ENCODE measurements around the gene ADTRP.
"Not testable (repeated sequence)": the region's sequence is repeated elsewhere in the genome, so short reads cannot be mapped to it uniquely, and the experiment has no call there.

ADTRP gene

GRCh38 chr6:11702089-11702488, 76.5 kb downstream of the ADTRP start:
- in situ Hi-C loops (cut with MboI; ENCODE audit: low sequenced_read_pairs), result no loop called here

GRCh38 chr6:11701573-11701972, 77.0 kb downstream of the ADTRP start:
- in situ Hi-C loops (cut with MboI; ENCODE audit: low sequenced_read_pairs), result no loop called here

GRCh38 chr6:11700118-11700718, 78.4 kb downstream of the ADTRP start:
- in situ Hi-C loops (cut with MboI; ENCODE audit: low sequenced_read_pairs), result no loop called here

GRCh38 chr6:11699576-11699975, 79.0 kb downstream of the ADTRP start:
- in situ Hi-C loops (cut with MboI; ENCODE audit: low sequenced_read_pairs), result no loop called here

DNA sequence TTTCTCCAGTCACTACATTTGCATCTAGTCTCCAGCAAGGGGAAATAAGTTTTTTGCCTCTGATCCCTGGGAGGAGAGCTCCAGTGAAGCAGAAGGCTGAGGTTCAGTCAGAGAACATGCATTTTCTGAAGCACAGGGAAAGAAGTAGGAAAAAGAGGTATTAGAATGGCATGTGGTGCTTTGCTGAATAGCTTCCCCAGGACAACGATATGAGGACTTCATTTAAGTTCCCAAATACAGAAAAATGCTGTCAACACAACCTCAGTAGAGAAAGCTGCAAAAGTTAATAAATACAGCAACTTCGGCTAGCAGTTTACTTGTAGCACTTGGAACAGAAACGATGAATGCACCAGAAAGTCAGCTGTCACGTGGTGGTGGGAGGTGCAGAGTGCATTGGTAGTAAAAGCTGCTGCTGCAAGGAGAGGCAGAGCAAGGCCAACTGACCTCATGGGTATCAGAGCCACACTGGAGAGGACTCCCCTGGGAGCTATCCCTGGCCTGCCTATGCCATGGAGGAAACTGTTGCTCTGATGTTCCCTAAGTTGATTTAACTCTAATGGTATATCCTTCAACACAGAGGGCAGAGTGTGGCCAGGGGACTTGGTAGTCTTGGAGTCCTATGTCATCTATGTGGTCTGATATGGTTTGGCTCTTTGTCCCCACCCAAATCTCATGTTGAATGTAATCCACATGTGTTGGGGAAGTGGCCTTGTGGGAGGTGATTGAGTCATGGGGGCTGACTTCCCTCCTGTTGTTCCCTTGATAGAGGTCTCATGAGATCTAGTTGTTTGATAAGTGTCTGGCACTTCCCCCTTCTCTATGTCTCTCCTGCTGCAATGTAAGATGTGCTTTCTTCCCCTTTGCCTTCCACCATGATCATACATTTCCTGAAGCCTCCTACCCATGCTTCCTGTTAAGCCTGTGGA, 85.9 kb downstream of the ADTRP start:
- in situ Hi-C loops (cut with MboI; ENCODE audit: low sequenced_read_pairs), result no loop called here

DNA sequence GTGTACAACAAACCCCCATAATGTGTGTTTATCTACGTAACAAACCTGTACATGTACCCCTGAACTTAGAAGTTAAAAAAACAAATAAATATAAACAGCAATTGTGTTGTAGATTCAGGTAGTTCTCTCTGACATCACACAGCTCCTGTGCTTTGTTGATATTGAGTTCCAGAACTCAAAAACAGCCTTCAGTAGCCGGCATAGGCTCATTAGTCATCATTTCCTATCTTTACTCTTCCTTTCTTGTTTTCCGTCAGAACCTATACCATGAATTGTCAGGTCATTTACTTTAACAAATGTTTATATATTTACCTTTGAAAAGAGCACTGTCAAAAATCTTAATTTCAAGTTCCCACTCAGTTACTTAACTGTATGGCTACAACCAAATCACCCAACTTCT, 88.8 kb downstream of the ADTRP start:
- in situ Hi-C loops (cut with MboI; ENCODE audit: low sequenced_read_pairs), result no loop called here

- in situ Hi-C loops (cut with MboI; ENCODE audit: low sequenced_read_pairs), result not testable (repeated sequence)
Observed at GRCh38 chr6:11689400-11689799, 89.2 kb downstream of the ADTRP start.

DNA sequence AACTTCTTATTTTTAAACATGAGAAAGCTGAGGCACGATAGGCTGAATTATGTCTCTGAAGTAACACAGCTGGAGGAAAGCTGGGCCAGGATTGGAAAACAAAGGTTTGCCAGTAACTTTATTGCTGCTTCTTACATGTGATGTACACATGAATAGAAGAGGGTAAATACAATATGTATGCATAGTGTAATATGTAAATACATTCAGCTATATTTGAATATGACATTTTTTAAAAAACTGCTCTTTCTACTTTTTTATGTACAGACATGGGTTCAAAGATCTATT, 90.2 kb downstream of the ADTRP start:
- in situ Hi-C loops (cut with MboI; ENCODE audit: low sequenced_read_pairs), result no loop called here

DNA sequence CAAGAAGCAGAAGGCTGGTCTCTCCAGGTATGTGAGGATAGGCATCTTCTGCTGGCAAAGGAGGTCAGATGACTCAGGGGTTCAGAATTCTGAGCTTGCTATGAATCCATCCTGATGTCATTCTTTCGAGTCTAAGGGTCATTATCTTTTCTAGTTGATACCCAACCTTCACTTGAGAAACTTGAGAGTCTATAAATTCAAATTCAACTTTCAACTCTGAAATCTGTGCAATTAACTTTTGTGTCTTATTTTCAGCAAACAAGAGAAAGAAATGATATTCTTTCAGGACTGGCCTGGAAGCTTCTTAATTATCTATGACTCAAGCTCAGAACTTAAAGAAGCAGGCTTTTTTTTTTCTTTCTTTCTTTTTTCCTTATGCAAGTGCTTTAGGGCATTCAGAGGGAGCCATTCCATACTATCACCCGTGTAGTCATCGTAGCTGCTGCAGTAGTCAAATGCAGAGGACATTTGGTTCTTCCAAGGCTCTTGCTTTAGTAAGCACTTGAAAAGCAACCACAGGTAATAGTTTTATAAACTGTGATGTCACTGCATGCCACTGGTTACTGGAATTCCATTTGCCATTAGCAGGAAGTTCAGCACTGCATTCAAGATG, 93.0 kb downstream of the ADTRP start:
- in situ Hi-C loops (cut with MboI; ENCODE audit: low sequenced_read_pairs), result no loop called here

DNA sequence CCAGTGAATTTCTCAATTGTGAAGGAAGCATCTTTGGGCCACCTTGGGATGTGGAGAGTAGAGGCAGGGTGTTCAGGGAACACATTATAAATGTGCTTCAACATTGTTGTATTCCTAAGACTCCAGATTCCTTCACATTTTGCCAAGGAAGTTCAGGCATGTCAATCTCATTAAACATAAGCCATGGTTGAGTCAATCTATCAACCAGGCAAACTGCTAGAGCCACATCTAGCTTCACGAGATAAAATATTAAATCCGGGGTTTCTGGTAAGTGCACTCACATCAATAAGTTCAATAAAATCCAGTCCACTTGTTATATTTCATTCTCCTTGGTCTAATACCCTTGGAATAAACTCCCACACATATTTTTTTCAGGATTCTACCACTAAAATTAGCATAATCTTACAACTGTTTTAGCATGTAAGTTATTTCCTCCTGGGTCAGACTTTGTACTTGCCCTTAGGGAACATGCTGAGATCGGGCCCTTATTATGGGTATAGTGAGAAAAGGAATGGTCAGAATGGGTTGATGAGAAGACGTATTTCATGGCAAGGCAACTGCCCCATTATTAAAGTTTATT, 93.6 kb downstream of the ADTRP start:
- in situ Hi-C loops (cut with MboI; ENCODE audit: low sequenced_read_pairs), result no loop called here

- in situ Hi-C loops (cut with MboI; ENCODE audit: low sequenced_read_pairs), result no loop called here
Observed at GRCh38 chr6:11683871-11684270, 94.7 kb downstream of the ADTRP start.

- in situ Hi-C loops (cut with MboI; ENCODE audit: low sequenced_read_pairs), result no loop called here
Observed at GRCh38 chr6:11682561-11682975, 96.0 kb downstream of the ADTRP start.

DNA sequence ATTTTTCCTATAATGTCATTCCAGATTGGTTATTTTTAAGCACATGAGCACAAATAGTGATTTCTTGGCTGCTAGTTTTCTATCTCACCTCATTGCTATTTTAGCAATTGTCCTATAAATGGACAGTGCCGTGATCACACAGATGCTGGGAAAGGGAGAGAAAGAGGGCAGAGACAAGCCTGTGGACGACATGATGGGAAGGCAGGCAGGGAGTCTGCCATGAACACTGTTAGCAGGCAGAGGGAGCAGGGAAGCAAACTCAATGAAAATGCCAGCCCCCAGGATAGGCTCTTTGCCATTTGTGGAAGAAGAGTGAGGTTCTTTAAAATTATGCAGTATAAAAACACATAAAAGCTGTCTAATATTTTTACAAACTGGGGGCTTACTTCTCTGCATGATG, 96.8 kb downstream of the ADTRP start:
- in situ Hi-C loops (cut with MboI; ENCODE audit: low sequenced_read_pairs), result no loop called here

DNA sequence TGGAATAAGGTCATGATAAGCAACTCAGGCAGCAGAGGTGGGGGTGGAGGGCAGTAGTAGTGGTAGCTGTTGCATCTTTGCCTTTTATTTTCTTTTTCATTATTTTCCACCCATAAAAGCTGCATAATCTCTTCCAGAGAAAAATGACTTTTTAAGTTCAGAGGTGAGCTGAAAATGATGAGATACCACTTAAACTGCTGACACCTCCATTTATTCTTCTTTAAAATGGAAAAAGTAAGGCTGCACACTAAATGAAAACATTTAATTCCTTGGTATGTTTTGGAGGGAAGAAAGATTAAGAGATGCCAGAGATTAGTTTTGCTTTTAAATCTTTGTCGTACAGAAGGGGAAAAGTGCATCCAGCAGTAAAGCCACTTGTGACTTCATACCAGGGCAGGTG, 97.2 kb downstream of the ADTRP start:
- in situ Hi-C loops (cut with MboI; ENCODE audit: low sequenced_read_pairs), result no loop called here

GRCh38 chr6:11680479-11680878, 98.1 kb downstream of the ADTRP start:
- in situ Hi-C loops (cut with MboI; ENCODE audit: low sequenced_read_pairs), result not testable (repeated sequence)

GRCh38 chr6:11679099-11679498, 99.5 kb downstream of the ADTRP start:
- in situ Hi-C loops (cut with MboI; ENCODE audit: low sequenced_read_pairs), result no loop called here

GRCh38 chr6:11675601-11676000, 103.0 kb downstream of the ADTRP start:
- in situ Hi-C loops (cut with MboI; ENCODE audit: low sequenced_read_pairs), result no loop called here

DNA sequence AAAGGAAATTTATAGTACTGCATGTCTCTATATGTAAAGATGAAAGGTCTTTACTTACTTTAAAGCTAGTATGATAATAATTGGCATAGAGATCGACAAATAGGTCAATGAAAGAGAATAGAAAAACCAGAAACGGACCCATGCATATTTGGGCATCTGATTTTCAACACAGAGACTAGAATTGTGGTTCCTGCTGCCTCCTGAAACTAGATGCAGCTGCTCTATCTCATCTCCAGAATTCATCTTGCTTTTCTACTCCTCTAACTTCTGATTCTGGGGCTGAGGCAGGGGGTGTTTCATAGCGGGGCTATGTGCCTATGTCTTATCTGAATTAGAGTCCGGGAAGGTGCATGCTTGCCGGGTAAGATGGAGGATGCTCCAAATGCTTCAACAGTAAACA, 105.9 kb downstream of the ADTRP start:
- in situ Hi-C loops (cut with MboI; ENCODE audit: low sequenced_read_pairs), result no loop called here

- in situ Hi-C loops (cut with MboI; ENCODE audit: low sequenced_read_pairs), result no loop called here
Observed at GRCh38 chr6:11672256-11672655, 106.3 kb downstream of the ADTRP start.

DNA sequence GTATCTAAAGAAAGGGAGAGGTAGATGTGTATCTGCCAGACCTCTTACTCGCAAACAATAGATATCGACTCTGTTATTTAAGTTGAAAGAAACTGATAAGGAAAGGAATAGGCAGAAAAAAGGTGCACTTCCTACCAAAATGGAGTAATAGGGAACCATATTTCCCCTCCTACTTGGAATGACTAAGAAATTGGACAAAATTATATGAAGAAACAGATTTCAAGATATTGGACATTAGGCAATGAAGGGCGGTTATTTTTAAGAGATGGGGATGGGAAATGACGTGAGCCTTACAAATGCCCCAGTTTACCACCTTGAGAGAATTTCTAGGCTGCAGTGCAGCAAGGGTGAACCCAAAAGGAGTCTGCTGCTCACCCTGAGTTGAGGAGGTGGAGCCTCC, 108.9 kb downstream of the ADTRP start:
- in situ Hi-C loops (cut with MboI; ENCODE audit: low sequenced_read_pairs), result no loop called here

DNA sequence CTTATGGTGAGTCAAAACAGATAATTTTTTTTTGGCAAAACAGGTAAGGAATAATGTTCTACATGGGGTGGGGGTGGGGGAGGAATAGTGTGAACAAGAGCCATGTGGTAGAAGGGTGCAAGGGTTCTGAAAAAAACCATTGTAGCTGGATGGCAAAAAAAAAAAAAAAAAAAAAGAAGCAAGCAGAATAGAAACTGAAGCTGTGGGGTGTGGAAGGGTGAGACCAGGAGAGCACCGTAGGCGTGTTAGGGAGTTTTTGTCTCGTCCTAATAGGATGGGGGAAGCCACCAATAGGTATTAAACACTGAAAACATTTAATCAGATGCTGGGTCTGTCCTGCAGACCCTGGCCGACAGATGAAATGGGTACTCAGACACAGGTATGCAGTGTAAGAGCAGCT, 110.1 kb downstream of the ADTRP start:
- in situ Hi-C loops (cut with MboI; ENCODE audit: low sequenced_read_pairs), result no loop called here

DNA sequence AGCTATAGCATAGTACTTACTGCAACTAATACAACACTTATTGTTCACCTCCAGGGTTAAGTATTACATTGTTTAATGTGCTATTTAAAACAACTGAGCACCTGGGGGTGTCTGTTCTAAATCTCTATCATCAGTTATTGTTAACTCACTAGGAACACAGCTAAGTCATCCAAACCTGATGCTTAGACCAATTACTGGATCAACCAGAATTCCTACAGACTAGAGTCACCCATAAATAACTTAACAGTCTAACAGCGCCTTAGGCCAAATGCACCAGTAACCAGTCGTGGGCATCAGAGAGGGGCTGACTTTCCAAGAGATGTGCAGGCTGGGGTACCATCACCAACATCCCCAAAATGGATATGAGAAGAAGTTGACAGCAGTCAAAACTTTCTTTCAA, 110.7 kb downstream of the ADTRP start:
- in situ Hi-C loops (cut with MboI; ENCODE audit: low sequenced_read_pairs), result no loop called here

Data from hTERT RPE-1 (cell line).